ENCODE results near the gene SLC25A31.

GRCh38 chr4:127687580-127687979, 42.6 kb upstream of the SLC25A31 start:
- no peak for TF ChIP-seq TCF7L2 (IDR thresholded peaks at IDR 0.05; ENCODE audit: low read depth, low read length)
- TF ChIP-seq ZNF274 (CRISPR knock-in tag; IDR thresholded peaks at IDR 0.05) = no peak
- no peak for TF ChIP-seq NFYB (CRISPR knock-in tag; IDR thresholded peaks at IDR 0.05)
- no peak for TF ChIP-seq SMARCE1 (IDR thresholded peaks at IDR 0.05; ENCODE audit: borderline replicate concordance)
- no peak for TF ChIP-seq NR2F6 (IDR thresholded peaks at IDR 0.05)
- TF ChIP-seq NR2F6 (CRISPR knock-in tag; IDR thresholded peaks at IDR 0.05) = no peak
- TF ChIP-seq MAFK (conservative IDR thresholded peaks at IDR 0.05 in 1 of 2, IDR thresholded peaks at IDR 0.05 in 1 of 2; ENCODE audit: low read length in 2 of 2) = no peak
- TF ChIP-seq FOXP1 (IDR thresholded peaks at IDR 0.05) = no peak
- no peak for TF ChIP-seq FOXP1 (CRISPR knock-in tag; IDR thresholded peaks at IDR 0.05)
- TF ChIP-seq POLR2A (IDR thresholded peaks at IDR 0.05; ENCODE audit: insufficient read depth in 1 of 2, low read depth in 2 of 2, low read length in 2 of 2) = no peak
- TF ChIP-seq KLF9 (CRISPR knock-in tag; IDR thresholded peaks at IDR 0.05; ENCODE audit: low read depth) = no peak
- no peak for TF ChIP-seq MEF2D (CRISPR knock-in tag; IDR thresholded peaks at IDR 0.05)
- TF ChIP-seq ARID2 (CRISPR knock-in tag; IDR thresholded peaks at IDR 0.05; ENCODE audit: borderline replicate concordance) = no peak
- no peak for TF ChIP-seq CTCF (CRISPR knock-in tag; IDR thresholded peaks at IDR 0.05)
- TF ChIP-seq TARDBP (CRISPR knock-in tag; IDR thresholded peaks at IDR 0.05) = no peak
- no peak for TF ChIP-seq ZNF253 (CRISPR knock-in tag; IDR thresholded peaks at IDR 0.05; ENCODE audit: borderline replicate concordance)

Data from HepG2 (cell line).